ENCODE measurements around the gene FCGR2B.
"Not testable (repeated sequence)": the region's sequence is repeated elsewhere in the genome, so short reads cannot be mapped to it uniquely, and the experiment has no call there.

FCGR2B gene

GRCh38 chr1:161725258-161725907 is 62.4 kb downstream of the FCGR2B start:
- H3K4ac ChIP-seq (ENCODE audit: low read length); H3K9me3 ChIP-seq (replicated peaks in 1 of 2; ENCODE audit: control insufficient read depth in 2 of 2, insufficient read depth in 1 of 2, low read depth in 1 of 2, low read length in 2 of 2); H3K4me1 ChIP-seq (ENCODE audit: control insufficient read depth in 2 of 2, insufficient read depth in 1 of 2, low read depth in 1 of 2, low read length in 2 of 2); H3K27ac ChIP-seq (replicated peaks; ENCODE audit: low read length); H3K36me3 ChIP-seq (replicated peaks in 1 of 2; ENCODE audit: control insufficient read depth in 2 of 2, insufficient read depth in 2 of 2, low read length in 2 of 2); H3K79me1 ChIP-seq (ENCODE audit: low read depth, low read length); H2BK5ac ChIP-seq (ENCODE audit: low read length); H2BK12ac ChIP-seq (ENCODE audit: low read length); H4K8ac ChIP-seq (ENCODE audit: low read depth, low read length); H4K91ac ChIP-seq (ENCODE audit: low read depth, low read length, poor library complexity); DNase-seq (ENCODE audit: low spot score); H2BK120ac ChIP-seq (ENCODE audit: low read depth, low read length); H3K18ac ChIP-seq (ENCODE audit: low read length); H2BK15ac ChIP-seq (ENCODE audit: low read length); H2AK5ac ChIP-seq (ENCODE audit: low read depth, low read length): not testable (repeated sequence)
- peak overlapping the region; percentile 91 for H2AFZ ChIP-seq (ENCODE audit: low read length)
- H3K27me3 ChIP-seq (ENCODE audit: control insufficient read depth in 3 of 3, insufficient read depth in 3 of 3, low read depth in 1 of 3, low read length in 3 of 3): peaks cover 0 to 57% (median 18%) of the 10 kb centered on the region in 3 experiments
- H3K14ac ChIP-seq (ENCODE audit: low read length): peak overlapping the region; percentile 77
- 100% methylated on average over 2 of the region's 22 CpGs; no CpG with 5 or more reads in 1 of the 2 donors for WGBS, 2 donors (ENCODE audit: extremely low coverage in 2 of 2, insufficient read length in 2 of 2, insufficient replicate concordance in 1 of 2)
- H3K4me2 ChIP-seq (ENCODE audit: insufficient read depth, low read length, poor library complexity, severe bottlenecking): peak overlapping the region; percentile 92
- H3K9ac ChIP-seq (ENCODE audit: low read depth, low read length, poor library complexity): peak overlapping the region; percentile 88
- H3K4me3 ChIP-seq (ENCODE audit: low read length in 2 of 2): peak overlapping the region; percentile 76 to 86
- H3K23ac ChIP-seq (ENCODE audit: low read depth, low read length, poor library complexity): peak overlapping the region; percentile 29

- H4K91ac ChIP-seq (ENCODE audit: low read depth, low read length, poor library complexity): no peak overlapping the region
- peak overlapping the region; percentile 91 for H2AFZ ChIP-seq (ENCODE audit: low read length)
- H2BK5ac ChIP-seq (ENCODE audit: low read length): peak overlapping the region; percentile 85
- H3K79me1 ChIP-seq (ENCODE audit: low read depth, low read length): no peaks in the 10 kb centered on the region
- H2AK5ac ChIP-seq (ENCODE audit: low read depth, low read length): no peak overlapping the region
- H2BK15ac ChIP-seq (ENCODE audit: low read length): peak overlapping the region; percentile 59
- peak overlapping the region; percentile 76 to 86 for H3K4me3 ChIP-seq (ENCODE audit: low read length in 2 of 2)
- H3K36me3 ChIP-seq (replicated peaks in 1 of 2; ENCODE audit: control insufficient read depth in 2 of 2, insufficient read depth in 2 of 2, low read length in 2 of 2): no peaks in the 10 kb centered on the region
- H3K14ac ChIP-seq (ENCODE audit: low read length): peak overlapping the region; percentile 95
- no peak overlapping the region for H3K27ac ChIP-seq (replicated peaks; ENCODE audit: low read length)
- peaks cover 0 to 60% (median 18%) of the 10 kb centered on the region in 3 experiments for H3K27me3 ChIP-seq (ENCODE audit: control insufficient read depth in 3 of 3, insufficient read depth in 3 of 3, low read depth in 1 of 3, low read length in 3 of 3)
- peak overlapping the region; percentile 96 for H3K9ac ChIP-seq (ENCODE audit: low read depth, low read length, poor library complexity)
- H3K18ac ChIP-seq (ENCODE audit: low read length): peak overlapping the region; percentile 98
- H3K23ac ChIP-seq (ENCODE audit: low read depth, low read length, poor library complexity): peak overlapping the region; percentile 90
- peak overlapping the region; percentile 92 for H3K4me2 ChIP-seq (ENCODE audit: insufficient read depth, low read length, poor library complexity, severe bottlenecking)
- peak; percentile 41 for DNase-seq (ENCODE audit: low spot score)
- H2BK12ac ChIP-seq (ENCODE audit: low read length): no peak overlapping the region
- H3K4ac ChIP-seq (ENCODE audit: low read length): no peak overlapping the region
- H3K4me1 ChIP-seq (ENCODE audit: control insufficient read depth in 2 of 2, insufficient read depth in 1 of 2, low read depth in 1 of 2, low read length in 2 of 2): peaks cover 3 to 4% of the 10 kb centered on the region in 2 donors
- WGBS, 2 donors (ENCODE audit: extremely low coverage in 2 of 2, insufficient read length in 2 of 2, insufficient replicate concordance in 1 of 2): no CpG with 5 or more reads among the region's 34 CpGs
- H4K8ac ChIP-seq (ENCODE audit: low read depth, low read length): no peak overlapping the region
- H2BK120ac ChIP-seq (ENCODE audit: low read depth, low read length): no peak overlapping the region
- no peaks in the 10 kb centered on the region for H3K9me3 ChIP-seq (replicated peaks in 1 of 2; ENCODE audit: control insufficient read depth in 2 of 2, insufficient read depth in 1 of 2, low read depth in 1 of 2, low read length in 2 of 2)
Measured at GRCh38 chr1:161725908-161726472, 63.0 kb downstream of the FCGR2B start.

GRCh38 chr1:161726473-161727255 is 63.7 kb downstream of the FCGR2B start:
- H4K8ac ChIP-seq (ENCODE audit: low read depth, low read length): no peak overlapping the region
- peak overlapping the region; percentile 92 for H3K4me2 ChIP-seq (ENCODE audit: insufficient read depth, low read length, poor library complexity, severe bottlenecking)
- peak overlapping the region; percentile 96 for H3K23ac ChIP-seq (ENCODE audit: low read depth, low read length, poor library complexity)
- no peaks in the 10 kb centered on the region for H3K36me3 ChIP-seq (replicated peaks in 1 of 2; ENCODE audit: control insufficient read depth in 2 of 2, insufficient read depth in 2 of 2, low read length in 2 of 2)
- H3K14ac ChIP-seq (ENCODE audit: low read length): peak overlapping the region; percentile 94
- peaks cover 3 to 4% of the 10 kb centered on the region in 2 donors for H3K4me1 ChIP-seq (ENCODE audit: control insufficient read depth in 2 of 2, insufficient read depth in 1 of 2, low read depth in 1 of 2, low read length in 2 of 2)
- H4K91ac ChIP-seq (ENCODE audit: low read depth, low read length, poor library complexity): no peak overlapping the region
- WGBS, 2 donors (ENCODE audit: extremely low coverage in 2 of 2, insufficient read length in 2 of 2, insufficient replicate concordance in 1 of 2): no CpG with 5 or more reads among the region's 83 CpGs
- peak overlapping the region; percentile 99 for H3K18ac ChIP-seq (ENCODE audit: low read length)
- peak; percentile 79 for DNase-seq (ENCODE audit: low spot score)
- peak overlapping the region; percentile 62 for H2BK15ac ChIP-seq (ENCODE audit: low read length)
- H3K9ac ChIP-seq (ENCODE audit: low read depth, low read length, poor library complexity): peak overlapping the region; percentile 96
- no peaks in the 10 kb centered on the region for H3K9me3 ChIP-seq (replicated peaks in 1 of 2; ENCODE audit: control insufficient read depth in 2 of 2, insufficient read depth in 1 of 2, low read depth in 1 of 2, low read length in 2 of 2)
- H3K27me3 ChIP-seq (ENCODE audit: control insufficient read depth in 3 of 3, insufficient read depth in 3 of 3, low read depth in 1 of 3, low read length in 3 of 3): peaks cover 0 to 60% (median 18%) of the 10 kb centered on the region in 3 experiments
- H2BK5ac ChIP-seq (ENCODE audit: low read length): peak overlapping the region; percentile 85
- no peaks in the 10 kb centered on the region for H3K79me1 ChIP-seq (ENCODE audit: low read depth, low read length)
- H3K27ac ChIP-seq (replicated peaks; ENCODE audit: low read length): no peak overlapping the region
- H2BK120ac ChIP-seq (ENCODE audit: low read depth, low read length): no peak overlapping the region
- peak overlapping the region; percentile 31 for H3K4ac ChIP-seq (ENCODE audit: low read length)
- H2AK5ac ChIP-seq (ENCODE audit: low read depth, low read length): no peak overlapping the region
- H2BK12ac ChIP-seq (ENCODE audit: low read length): peak overlapping the region; percentile 67
- H2AFZ ChIP-seq (ENCODE audit: low read length): peak overlapping the region; percentile 91
- peak overlapping the region; percentile 76 to 92 for H3K4me3 ChIP-seq (ENCODE audit: low read length in 2 of 2)

Measured in neuronal stem cell (in vitro differentiated cells).